SKM-1 (cell line): ENCODE results near the gene WWC2.

Source experiments
- DNase-seq: peaks from one replicate; lab custom pipeline; 2025; ENCODE audit not compliant: unreplicated experiment; lab: John Stamatoyannopoulos, UW

The WWC2 gene

GRCh38 chr4:183098723-183099536 is at the start of gene WWC2:
WWC2 (plus strand) TSS chr4:183099257; CDS start chr4:183099492, 235 bp downstream.
- DNase-seq = peak; percentile 75

GRCh38 chr4:183053681-183054080 is 45.4 kb upstream of the WWC2 start:
- DNase-seq = no peak

GRCh38 chr4:183057255-183057654 is 41.8 kb upstream of the WWC2 start:
- DNase-seq = no peak

GRCh38 chr4:183059797-183060196 is 39.3 kb upstream of the WWC2 start:
- no peak for DNase-seq

GRCh38 chr4:183068502-183068901 is 30.6 kb upstream of the WWC2 start:
- DNase-seq = no peak

- DNase-seq = no peak
Measured at GRCh38 chr4:183071222-183071621, 27.8 kb upstream of the WWC2 start.

GRCh38 chr4:183072176-183072575 is 26.9 kb upstream of the WWC2 start:
- DNase-seq = no peak

GRCh38 chr4:183073838-183074145 is 25.3 kb upstream of the WWC2 start:
- no peak for DNase-seq

GRCh38 chr4:183074288-183074990 is 24.6 kb upstream of the WWC2 start:
- DNase-seq = no peak

GRCh38 chr4:183078634-183079033 is 20.4 kb upstream of the WWC2 start:
- DNase-seq = no peak

- DNase-seq = no peak
Measured at GRCh38 chr4:183080372-183081115, 18.5 kb upstream of the WWC2 start.

GRCh38 chr4:183081116-183081469 is 18.0 kb upstream of the WWC2 start:
- no peak for DNase-seq

GRCh38 chr4:183082053-183082452 is 17.0 kb upstream of the WWC2 start:
- DNase-seq = no peak

- no peak for DNase-seq
Measured at GRCh38 chr4:183094393-183095198, 4.5 kb upstream of the WWC2 start.

- DNase-seq = no peak
Measured at GRCh38 chr4:183095199-183095512, 3.9 kb upstream of the WWC2 start.

- DNase-seq = no peak
Measured at GRCh38 chr4:183096276-183096965, 2.6 kb upstream of the WWC2 start.

GRCh38 chr4:183097231-183098018 is 1.6 kb upstream of the WWC2 start:
- no peak for DNase-seq

GRCh38 chr4:183098019-183098722 is 886 bp upstream of the WWC2 start:
- peak; percentile 69 for DNase-seq

- DNase-seq = no peak
Measured at GRCh38 chr4:183099537-183100297, 660 bp downstream of the WWC2 start.
